ENCODE results near the gene EXOC1. TPM values are rescaled to one million over a fixed set of nuclear protein-coding genes. Genes with fewer than 3 reads are reported as not detected.

The EXOC1 gene, protein sequence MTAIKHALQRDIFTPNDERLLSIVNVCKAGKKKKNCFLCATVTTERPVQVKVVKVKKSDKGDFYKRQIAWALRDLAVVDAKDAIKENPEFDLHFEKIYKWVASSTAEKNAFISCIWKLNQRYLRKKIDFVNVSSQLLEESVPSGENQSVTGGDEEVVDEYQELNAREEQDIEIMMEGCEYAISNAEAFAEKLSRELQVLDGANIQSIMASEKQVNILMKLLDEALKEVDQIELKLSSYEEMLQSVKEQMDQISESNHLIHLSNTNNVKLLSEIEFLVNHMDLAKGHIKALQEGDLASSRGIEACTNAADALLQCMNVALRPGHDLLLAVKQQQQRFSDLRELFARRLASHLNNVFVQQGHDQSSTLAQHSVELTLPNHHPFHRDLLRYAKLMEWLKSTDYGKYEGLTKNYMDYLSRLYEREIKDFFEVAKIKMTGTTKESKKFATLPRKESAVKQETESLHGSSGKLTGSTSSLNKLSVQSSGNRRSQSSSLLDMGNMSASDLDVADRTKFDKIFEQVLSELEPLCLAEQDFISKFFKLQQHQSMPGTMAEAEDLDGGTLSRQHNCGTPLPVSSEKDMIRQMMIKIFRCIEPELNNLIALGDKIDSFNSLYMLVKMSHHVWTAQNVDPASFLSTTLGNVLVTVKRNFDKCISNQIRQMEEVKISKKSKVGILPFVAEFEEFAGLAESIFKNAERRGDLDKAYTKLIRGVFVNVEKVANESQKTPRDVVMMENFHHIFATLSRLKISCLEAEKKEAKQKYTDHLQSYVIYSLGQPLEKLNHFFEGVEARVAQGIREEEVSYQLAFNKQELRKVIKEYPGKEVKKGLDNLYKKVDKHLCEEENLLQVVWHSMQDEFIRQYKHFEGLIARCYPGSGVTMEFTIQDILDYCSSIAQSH
- total RNA-seq (ENCODE audit: low replicate concordance) = 23.9 and 35.0 TPM in 2 replicates

DNA sequence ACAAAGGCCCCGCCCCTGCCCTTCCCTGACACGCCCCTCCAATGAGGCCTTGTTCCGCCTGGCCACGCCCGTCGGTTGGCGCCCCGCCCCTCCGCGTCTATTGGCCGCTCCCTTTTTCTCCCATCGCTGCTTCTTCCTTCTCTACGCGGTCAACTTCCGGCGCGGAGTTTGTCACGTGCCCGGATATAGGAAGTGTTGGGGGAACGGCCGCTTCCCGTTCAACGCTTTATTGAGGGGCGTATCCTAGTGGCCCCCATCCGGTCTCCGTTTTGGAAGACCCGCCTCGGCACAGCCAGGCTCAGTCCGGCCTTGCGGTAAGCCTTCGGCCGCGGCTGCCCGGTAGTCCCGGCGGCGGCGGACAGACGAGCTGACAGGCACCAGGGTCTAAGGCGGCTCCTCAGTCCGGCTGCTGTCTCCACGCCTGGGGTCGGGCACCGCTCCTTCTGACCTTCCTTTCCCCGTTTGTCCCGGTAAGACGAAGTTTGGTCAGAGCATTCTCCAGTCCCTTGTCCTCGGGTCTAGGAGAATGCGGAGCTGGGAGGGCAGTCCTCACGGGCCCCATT lies at the start of gene EXOC1:
Gene EXOC1, plus strand, starts transcription at position 165 of the 563 bp plus-strand sequence. CDS start 4,676 bp downstream, outside the sequence.

DNA sequence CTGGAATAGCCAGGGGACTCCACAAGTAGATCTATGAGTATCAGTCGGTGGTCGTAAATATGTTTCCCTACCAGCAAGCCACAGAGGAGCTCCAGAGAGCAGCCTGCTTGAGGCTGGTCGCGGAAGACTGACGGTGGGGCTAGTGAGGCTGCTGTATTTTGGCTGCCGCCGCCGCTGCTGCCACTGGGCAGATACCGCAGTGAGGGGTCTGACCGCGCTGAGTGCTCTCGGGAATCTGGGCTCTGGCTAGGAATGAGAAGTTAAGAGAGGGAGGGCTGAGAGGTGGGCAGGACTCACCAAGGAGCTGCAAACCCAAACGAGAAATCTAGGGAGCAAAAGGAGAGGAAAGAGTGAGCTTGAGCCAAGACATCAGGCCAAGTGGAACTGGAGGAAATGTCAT lies 33.8 kb upstream of the EXOC1 start, which contains the start of gene EXOC1L:
Gene EXOC1L, plus strand, starts transcription at position 157 of the 400 bp plus-strand sequence. Its CDS starts 237 bp downstream, at position 394.

DNA sequence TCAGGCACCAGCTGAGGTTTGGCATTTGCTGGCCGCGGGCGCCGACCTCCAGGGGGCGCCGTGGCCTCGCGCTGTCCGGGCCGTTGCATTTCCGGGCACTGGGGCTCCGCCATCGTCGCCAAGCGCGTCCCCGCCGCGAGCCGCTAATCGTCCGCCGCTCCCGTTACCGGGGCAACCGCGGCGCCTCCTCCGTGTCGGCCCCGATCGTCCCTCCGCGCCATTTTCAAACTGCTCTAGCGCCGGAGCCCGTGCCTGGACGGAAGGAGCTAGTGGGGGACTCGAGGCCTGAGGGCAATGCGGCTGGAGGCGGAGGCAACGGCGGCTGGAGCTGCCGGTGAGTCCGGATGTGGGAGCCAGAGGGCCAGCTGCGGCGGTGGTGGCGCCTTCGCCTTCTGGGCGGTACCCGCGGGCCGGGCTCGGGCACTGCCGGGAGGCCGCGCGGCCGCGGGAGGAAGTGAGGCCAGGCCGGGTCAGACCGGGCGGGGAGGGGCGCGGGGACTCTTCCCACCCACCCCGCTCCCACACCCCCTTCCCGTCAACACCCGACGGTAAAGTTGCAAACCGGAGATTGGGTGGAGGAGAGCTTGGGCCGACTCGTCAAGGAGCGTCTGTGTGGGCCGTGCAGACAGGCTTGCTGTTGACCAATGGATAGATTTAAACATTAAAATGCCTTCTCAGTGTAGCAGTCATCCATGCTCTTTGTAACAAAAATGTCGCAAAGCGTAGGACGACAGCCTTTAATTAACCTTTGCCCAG lies 95.5 kb downstream of the EXOC1 start, which contains the start of gene CEP135:
Gene CEP135, plus strand, starts transcription at position 220 of the 756 bp plus-strand sequence. CDS start 3,186 bp downstream, outside the sequence.

Other genes with a start within 250 kb of the EXOC1 start
- gene NMU, start 217.3 kb upstream of the EXOC1 start, total RNA-seq (ENCODE audit: low replicate concordance) = 0.15 TPM in 1 of 2 replicates, not detected in the other
- not detected in 2 replicates for gene EXOC1L, start 33.9 kb upstream of the EXOC1 start, total RNA-seq (ENCODE audit: low replicate concordance)
- 3.5 and 4.6 TPM in 2 replicates for gene CEP135, start 95.3 kb downstream of the EXOC1 start, total RNA-seq (ENCODE audit: low replicate concordance)